GM08714 (cell line): ENCODE results near the gene PSME2.

Experiments used
- H3K4me3 ChIP-seq: fragments of 200-500 bp; sonication (Bioruptor generic); 2 replicates; pipeline ENCODE4 v1.5.1; 2014; ENCODE audit warnings: mild to moderate bottlenecking, low read length, inconsistent platforms
- ZNF274 ChIP-seq: IDR thresholded peaks from 2 replicates; pipeline ENCODE4 v1.6.1; 2012; ENCODE audit warnings: mild to moderate bottlenecking, low read depth, low read length

PSME2 gene

GRCh38 chr14:24184104-24184970, 37.9 kb upstream of the PSME2 start:
- no peak for TF ChIP-seq ZNF274

GRCh38 chr14:24183014-24183481, 36.6 kb upstream of the PSME2 start:
- no peak overlapping the region for H3K4me3 ChIP-seq
- no peak for TF ChIP-seq ZNF274

More at GRCh38 chr14:24184104-24184970, 37.9 kb upstream of the PSME2 start:
- H3K4me3 ChIP-seq, result no peak overlapping the region

GRCh38 chr14:24182110-24182882, 35.9 kb upstream of the PSME2 start:
- no peak for TF ChIP-seq ZNF274

GRCh38 chr14:24181371-24182077, 35.1 kb upstream of the PSME2 start:
- TF ChIP-seq ZNF274, result no peak
- no peak overlapping the region for H3K4me3 ChIP-seq

More at GRCh38 chr14:24182110-24182882, 35.9 kb upstream of the PSME2 start:
- no peak overlapping the region for H3K4me3 ChIP-seq

- TF ChIP-seq ZNF274, result no peak
- no peak overlapping the region for H3K4me3 ChIP-seq
These were observed 33.8 kb upstream of the PSME2 start for GRCh38 chr14:24179961-24180796.

GRCh38 chr14:24179294-24179960, 33.0 kb upstream of the PSME2 start:
- H3K4me3 ChIP-seq, result no peak overlapping the region
- TF ChIP-seq ZNF274, result no peak

GRCh38 chr14:24178399-24179178, 32.2 kb upstream of the PSME2 start:
- H3K4me3 ChIP-seq, result no peak overlapping the region
- TF ChIP-seq ZNF274, result no peak

- no peak overlapping the region for H3K4me3 ChIP-seq
- TF ChIP-seq ZNF274, result no peak
These were observed 31.5 kb upstream of the PSME2 start for GRCh38 chr14:24177891-24178290.

- no peak overlapping the region for H3K4me3 ChIP-seq
- no peak for TF ChIP-seq ZNF274
These were observed 30.8 kb upstream of the PSME2 start for GRCh38 chr14:24177041-24177825.

- no peak overlapping the region for H3K4me3 ChIP-seq
- no peak for TF ChIP-seq ZNF274
These were observed 30.2 kb upstream of the PSME2 start for GRCh38 chr14:24176599-24176998.

GRCh38 chr14:24172871-24173281, 26.5 kb upstream of the PSME2 start:
- H3K4me3 ChIP-seq, result peak overlapping the region; percentile 65; the same call in 1 of the 2 replicates
- TF ChIP-seq ZNF274, result no peak

GRCh38 chr14:24172261-24172860, 26.0 kb upstream of the PSME2 start:
- no peak for TF ChIP-seq ZNF274
- H3K4me3 ChIP-seq, result peak overlapping the region; percentile 65; the same call in 1 of the 2 replicates
